ENCODE measurements around the gene NKD2.

- TF ChIP-seq CTCF (IDR thresholded peaks at IDR 0.05) (no peak), ZFX (IDR thresholded peaks at IDR 0.05; ENCODE audit: borderline replicate concordance) (no peak)
Observed at GRCh38 chr5:1006656-1007071, 1.9 kb upstream of the NKD2 start.
